HUDEP-2 (cell line): Measurements from ENCODE around the gene MMP10.
"Not testable (repeated sequence)": the region's sequence is repeated elsewhere in the genome, so short reads cannot be mapped to it uniquely, and the experiment has no call there.

Experiments used
- DNase-seq, 76 experiments: peaks; one replicate each; lab custom pipeline; 2025; ENCODE audit not compliant: unreplicated experiment in 76 of 76; lab: John Stamatoyannopoulos, UW

Gene MMP10

GRCh38 chr11:102730944-102731343 lies 49.5 kb downstream of the MMP10 start:
- not testable (repeated sequence) for DNase-seq

- DNase-seq, result no peak
Observed at GRCh38 chr11:102729849-102730815, 50.3 kb downstream of the MMP10 start.

GRCh38 chr11:102727890-102728289 lies 52.5 kb downstream of the MMP10 start:
- DNase-seq, result no peak

DNA sequence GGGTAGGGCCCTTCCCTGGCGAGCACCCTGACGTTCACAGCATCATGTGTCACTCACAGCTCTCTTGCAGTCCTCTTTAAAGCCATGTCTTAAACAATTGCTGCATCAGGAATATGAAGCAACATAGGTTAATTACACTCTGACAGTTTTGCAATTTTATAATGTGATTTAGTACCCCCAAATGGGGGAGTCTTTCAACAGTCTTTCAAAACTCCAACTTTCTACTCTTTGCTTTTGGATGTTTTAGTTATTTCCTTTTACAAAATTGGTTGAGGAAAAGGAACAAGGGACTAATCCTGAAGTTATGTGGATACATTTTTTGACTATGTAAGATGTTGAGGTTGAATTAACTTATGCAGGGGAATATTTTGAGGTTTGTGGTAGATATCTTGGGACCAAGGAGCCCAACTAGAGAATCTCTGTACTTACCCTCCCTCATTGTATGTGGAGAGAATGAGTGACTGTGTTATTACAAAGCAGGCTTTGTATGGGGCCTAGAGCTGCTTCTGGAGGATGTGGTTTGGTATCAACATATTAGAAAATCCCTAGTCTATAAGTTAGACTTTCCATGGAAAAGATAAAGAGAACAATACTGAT lies 55.4 kb downstream of the MMP10 start, which contains the start of gene MMP8:
Gene MMP8 (minus strand): TSS at position 51 of the 597 bp plus-strand sequence. CDS start 99 bp downstream, outside the sequence.
- no peak for DNase-seq

DNA sequence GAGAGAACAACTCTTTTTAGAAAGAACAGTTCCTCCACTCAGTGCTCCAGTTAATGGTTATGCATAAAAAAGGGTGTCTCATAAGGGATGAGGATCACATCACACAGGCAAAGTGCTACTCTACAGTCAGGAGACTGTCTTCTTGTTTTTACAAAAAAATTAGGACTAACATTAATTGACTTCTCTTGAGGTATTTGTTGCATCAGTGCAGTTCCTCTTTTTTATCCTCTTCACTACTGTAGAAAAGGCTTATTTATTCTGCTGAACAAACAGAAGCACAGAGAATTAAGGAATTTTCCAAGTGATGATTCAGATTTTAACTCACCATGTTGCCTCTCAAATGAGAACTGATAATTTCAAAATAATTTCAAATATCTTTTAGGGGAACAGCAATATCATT lies 57.6 kb downstream of the MMP10 start:
- DNase-seq, result no peak
